ENCODE results near the gene EPS15.
A peak's percentile ranks its signal among the peaks of the same experiment; 100 is the strongest.
"Not testable (repeated sequence)": the region's sequence is repeated elsewhere in the genome, so short reads cannot be mapped to it uniquely, and the experiment has no call there.

Gene EPS15

DNA sequence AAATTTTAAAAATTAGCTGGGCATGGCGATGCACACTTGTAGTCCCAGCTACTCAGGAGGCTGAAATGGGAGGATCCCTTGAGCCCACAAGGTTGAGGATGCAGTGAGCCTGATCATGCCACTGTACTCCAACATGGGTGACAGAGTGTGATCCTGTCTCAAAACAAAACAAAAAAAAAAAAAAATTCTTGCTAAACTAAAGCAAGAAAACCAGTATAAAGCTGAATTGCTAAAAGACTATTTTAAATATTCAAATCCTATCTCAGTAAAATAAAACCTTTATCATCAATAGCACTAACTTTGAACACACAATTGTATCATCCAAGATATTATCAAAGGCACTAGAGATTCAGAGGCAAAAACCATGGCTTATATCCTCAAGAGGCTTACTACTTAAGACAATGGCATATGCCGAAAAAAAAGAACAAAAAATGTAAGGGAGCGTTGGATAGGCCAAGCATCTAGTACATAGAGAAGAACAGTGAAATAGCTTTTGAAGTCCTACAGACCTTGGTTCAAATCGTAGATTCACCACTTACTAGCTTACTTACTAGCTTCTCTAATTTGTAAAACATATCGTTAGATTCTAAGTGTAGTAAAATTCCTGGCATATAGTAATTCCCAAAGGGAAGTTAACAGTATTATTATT lies 3.6 kb downstream of the EPS15 start:
- no peak for DNase-seq (ENCODE audit: low spot score)

DNA sequence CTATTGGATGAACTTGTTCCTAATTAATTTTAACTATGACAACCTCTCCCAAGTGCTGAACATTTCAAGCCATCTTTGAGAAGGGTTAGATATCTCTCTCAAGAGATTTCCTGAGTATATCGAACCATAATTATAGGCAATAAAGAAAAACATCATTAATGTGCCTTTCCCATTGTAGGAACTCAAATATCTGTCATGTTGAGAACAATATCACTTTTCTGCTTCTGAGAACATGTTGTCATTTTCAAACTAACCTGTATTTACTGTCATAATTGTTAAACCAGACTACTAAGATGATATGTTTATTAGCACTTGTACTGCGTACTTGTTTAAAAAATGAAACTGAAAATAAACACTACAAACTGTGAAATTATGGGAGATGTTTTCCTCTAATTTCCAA lies 4.3 kb downstream of the EPS15 start:
- no peak for DNase-seq (ENCODE audit: low spot score)

DNA sequence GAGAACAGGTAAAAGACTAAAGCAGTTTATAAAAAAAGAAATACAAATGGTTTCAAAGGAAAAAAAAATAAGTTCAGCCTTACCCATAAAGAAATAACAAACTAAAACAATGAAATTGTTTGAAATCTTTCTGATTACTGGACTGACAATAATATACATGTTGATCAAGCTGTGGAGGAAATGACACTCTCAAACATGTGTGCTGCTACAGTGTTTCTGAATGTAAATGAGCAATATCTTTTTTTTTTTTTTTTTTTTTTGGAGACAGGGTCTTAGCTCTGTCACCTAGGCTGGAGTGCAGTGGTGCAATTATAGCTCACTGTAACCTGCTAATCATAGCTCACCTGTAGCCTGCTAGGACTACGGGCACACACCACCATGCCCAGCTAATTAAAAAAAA lies 6.5 kb downstream of the EPS15 start:
- DNase-seq (ENCODE audit: low spot score), result no peak

DNA sequence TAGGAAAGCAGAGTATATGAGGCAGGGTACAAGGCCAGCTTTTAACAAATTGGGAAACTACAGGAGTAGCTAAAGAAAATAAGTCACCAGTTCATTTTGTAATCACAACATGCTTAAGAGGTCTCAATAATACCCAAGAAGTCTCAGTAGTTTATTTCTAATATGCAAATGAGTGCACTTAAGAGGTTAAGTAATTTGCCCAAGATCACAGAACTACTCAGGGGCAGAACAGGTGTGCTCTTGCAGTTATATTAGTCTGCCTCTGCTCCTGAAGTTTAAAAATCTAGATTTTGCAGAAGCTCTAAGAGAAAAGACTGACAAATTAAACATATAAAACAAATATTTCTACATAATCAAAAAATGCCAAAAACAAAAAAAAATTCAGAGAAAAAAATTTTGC lies 6.9 kb downstream of the EPS15 start:
- DNase-seq (ENCODE audit: low spot score), result no peak

GRCh38 chr1:51509773-51510172 lies 9.3 kb downstream of the EPS15 start:
- DNase-seq (ENCODE audit: low spot score), result no peak

- no peak for DNase-seq (ENCODE audit: low spot score)
Observed at GRCh38 chr1:51506537-51506936, 12.5 kb downstream of the EPS15 start.

GRCh38 chr1:51504806-51505525 lies 14.1 kb downstream of the EPS15 start:
- no peak for DNase-seq (ENCODE audit: low spot score)

DNA sequence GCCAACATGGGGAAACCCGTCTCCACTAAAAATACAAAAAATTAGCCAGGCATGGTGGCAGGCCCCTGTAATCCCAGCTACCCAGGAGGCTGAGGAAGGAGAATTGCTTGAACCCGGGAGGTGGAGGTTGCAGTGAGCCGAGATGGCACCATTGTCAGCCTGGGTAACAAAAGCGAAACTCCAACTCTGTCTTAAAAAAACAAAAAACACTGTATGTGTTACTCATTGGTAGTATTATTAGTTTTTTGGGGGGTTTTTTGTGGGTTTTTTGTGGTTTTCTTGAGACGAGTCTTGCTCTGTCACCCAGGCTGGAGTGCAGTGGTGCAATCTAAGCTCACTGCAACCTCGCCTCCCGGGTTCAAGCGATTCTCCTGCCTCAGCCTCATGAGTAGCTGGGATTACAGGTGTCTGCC lies 17.8 kb downstream of the EPS15 start:
- DNase-seq (ENCODE audit: low spot score), result not testable (repeated sequence)

DNA sequence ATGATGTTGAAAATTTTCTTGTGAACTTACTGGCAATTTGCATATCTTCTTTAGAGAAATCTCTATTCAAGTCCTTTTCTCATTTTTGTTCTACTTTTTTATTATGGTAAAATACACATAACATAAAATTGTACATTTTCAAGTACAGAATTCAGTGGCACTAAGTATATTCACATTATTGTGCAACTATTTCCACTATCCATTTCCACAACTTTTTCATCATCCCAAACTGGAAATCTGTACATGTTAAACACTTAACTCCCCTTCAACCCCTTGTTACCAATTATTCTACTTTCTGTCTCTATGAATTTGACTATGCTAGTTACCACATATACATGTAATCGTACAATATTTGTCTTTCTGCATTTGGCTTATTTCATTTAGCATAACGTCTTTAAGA lies 19.4 kb downstream of the EPS15 start:
- DNase-seq (ENCODE audit: low spot score), result no peak

DNA sequence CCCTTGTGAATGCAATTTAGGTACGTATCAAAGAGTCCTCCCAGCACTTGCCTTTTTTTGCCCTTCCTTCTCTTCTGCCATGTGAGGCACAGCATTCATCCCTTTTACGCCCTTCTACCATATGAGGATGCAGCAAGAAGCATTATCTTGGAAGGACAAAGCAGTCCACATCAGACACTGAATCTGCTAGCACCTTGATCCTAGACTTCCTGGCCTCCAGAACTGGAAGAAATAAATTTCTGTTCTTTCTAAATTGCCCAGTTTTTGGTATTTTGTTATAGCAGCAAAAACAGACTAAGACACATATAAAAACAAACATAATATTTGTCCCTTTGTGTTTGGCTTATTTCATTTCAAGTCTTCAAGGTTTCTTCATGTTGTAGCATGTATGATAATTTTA lies 20.1 kb downstream of the EPS15 start:
- no peak for DNase-seq (ENCODE audit: low spot score)

DNA sequence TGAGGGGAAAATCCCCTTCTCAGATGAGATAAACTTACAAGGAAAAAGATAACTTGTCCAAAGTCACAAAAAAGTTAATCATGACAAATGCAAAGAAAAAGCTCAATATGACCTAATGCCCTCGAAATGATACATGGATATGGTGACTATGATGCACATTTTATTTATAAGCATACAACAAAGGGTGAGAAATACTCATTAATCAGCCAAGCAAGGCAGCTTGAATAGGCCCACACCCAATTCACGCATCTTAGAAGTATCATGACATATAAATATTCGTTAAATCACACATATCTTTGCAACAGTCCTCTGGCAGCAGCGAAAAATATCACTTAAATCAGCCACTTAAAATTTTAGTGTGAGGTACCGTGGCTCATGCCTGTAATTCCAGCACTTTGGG lies 21.7 kb downstream of the EPS15 start:
- no peak for DNase-seq (ENCODE audit: low spot score)

DNA sequence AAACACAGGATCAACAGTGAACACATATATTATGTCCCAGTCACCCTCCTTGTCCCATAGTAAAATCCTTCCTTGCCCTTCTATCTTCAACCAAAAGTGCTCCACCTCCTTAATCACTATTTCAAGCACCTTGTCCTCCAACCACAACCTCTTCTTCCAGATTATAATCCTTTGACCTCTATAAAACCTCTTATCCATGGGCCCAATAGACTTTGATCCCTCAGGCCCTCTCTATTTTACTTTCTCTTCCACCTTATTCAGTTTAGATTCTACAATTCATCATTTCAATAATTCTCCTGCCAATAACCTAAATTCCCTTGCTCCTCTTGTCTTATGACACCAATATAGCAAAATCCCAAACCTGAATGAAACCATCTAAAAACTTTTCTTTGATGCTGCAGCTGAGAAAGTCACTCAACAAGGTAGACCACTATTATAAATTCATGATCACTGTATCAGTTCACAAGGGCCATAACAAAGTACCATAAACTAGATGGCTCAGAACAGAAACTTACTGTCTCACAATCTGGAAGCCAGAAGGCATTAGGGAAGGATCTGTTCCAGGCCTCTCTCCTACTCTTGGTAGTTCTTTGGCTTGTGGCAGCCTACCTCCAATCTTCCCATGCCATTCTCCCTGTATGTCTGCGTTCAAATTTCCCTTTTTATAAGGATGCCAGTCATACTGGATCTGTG lies 24.8 kb downstream of the EPS15 start:
- DNase-seq (ENCODE audit: low spot score), result no peak

- DNase-seq (ENCODE audit: low spot score), result no peak
Observed at GRCh38 chr1:51491166-51491981, 27.7 kb downstream of the EPS15 start.

DNA sequence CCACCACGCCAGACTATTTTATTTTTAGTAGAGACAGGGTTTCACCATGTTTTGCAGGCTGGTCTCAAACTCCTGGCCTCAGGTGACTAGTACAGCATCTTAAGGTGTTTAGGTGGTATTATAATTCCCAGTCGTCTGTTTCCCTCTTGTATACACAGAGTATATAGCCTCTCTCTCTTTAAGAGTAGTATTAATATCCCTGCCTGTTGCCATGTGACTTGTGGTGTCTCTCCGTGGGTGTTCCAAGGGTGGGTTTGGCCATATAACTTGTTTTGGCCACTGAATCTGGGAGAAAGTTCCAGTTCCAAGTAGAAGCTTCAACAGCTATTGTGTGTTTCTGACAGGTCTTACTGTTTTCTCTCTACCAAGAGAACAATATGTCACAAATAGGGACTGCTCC lies 29.6 kb downstream of the EPS15 start:
- no peak for DNase-seq (ENCODE audit: low spot score)

DNA sequence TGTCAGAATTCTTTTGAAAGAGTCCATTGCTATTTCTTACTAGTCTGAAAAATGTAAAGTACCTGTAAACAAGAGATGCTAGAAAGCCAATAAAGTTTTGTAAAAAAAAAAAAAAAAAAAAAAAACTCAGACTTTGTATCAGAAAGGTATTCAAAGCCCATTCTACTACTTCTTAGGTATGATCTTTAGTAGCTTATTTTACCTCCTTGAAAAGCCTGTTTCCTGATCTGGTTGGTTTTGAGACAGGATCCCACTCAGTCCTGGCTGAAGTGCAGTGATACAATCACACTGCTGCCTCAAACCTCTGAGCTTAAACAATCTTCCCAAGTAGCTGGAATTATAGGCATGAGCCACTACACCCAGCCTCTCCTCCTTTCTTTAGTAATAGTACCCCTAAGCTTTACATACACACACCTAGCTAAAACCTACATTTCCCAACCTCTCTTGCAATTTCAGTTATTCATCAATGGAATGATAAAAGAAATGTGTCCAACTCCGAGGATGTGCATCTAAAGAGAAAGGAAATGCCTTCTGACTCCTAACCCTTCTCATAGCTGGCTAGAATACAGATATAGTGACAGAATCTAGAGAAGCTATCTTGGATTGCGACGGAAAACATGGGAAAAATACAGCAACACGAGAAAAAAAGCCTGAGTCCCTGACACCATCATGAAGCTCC lies 30.6 kb downstream of the EPS15 start:
- no peak for DNase-seq (ENCODE audit: low spot score)

DNA sequence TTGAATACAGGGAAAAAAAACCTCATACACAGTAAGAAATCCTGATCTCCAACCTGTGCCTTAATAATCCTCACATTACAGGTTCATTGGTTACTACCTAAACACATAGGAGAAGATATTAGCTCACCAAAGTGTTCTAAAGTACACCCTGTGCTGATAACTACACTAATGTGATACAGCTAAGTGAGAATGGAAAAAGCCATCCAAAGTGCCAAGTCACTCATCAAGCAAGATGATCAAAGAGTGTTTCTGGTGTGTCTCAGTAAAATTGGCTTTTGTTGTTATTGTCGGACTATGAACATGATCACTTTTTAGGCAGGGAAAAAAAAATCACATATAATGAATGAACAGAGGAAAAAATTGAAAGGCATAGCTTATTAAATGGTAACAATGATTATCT lies 31.4 kb downstream of the EPS15 start:
- DNase-seq (ENCODE audit: low spot score), result peak; percentile 35

- DNase-seq (ENCODE audit: low spot score), result no peak
Observed at GRCh38 chr1:51484591-51484990, 34.5 kb downstream of the EPS15 start.

DNA sequence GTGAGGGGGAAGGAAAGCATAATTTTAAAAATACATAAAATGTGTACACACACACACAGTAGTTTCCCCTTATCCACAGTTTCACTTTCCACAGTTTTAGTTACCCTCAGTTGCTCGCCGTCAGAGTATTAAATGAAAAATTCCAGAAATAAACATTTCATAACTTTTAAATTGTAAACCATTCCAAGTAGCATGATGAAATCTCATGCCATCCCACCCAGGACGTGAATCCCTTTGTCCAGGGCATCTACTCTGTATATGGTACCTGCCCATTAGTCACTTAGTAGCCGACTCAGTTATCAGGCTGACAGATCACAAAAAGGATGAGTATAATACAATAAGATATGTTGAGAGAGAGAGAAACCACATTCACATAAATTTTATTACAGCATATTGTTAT lies 36.2 kb downstream of the EPS15 start:
- no peak for DNase-seq (ENCODE audit: low spot score)

- DNase-seq (ENCODE audit: low spot score), result not testable (repeated sequence)
Observed at GRCh38 chr1:51474832-51475620, 44.0 kb downstream of the EPS15 start.

DNA sequence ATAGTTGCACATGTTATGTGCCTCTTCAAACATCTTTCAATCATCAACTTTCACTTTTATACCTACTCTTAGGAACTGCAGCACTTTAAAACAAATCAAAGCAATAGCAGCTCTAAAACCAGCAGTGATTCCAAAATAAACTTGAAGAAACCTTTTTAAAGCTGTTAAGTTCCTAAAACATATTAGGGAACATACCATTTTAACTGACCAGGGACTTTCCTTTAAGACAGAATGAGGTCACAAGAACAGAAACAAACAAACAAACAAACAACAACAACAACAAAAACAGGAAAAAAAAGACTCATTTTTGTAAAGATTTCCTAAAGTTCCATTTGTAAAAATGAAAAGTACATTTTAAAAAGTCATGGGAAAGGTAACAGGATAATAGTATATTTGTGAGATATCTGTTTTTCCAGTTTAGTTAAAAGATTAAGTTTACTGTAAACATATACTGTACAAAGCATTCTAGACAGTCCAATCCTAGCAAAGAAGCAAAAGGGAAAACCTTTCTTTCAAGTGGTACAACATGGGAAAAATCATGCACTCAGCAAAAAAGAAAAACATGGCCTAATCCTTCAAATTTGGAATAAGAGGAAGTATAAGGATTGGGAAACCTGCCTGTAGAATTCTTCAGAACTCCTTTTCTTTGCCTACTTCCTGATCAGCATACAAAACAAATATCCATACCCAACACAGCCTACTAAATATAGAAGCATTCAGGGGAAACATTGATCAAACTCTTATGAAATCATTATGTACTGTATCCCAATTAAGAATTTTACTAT lies 45.5 kb downstream of the EPS15 start:
- DNase-seq (ENCODE audit: low spot score), result no peak

All from hematopoietic multipotent progenitor cell treated with erythropoietin and hydrocortisone succinate and interleukin-3 and kit ligand, for 15 days (in vitro differentiated cells).